AG10803 (cell line): ENCODE data around the gene KHDC1L.
"Not testable (repeated sequence)": the region's sequence is repeated elsewhere in the genome, so short reads cannot be mapped to it uniquely, and the experiment has no call there.

Experiments
- DNase-seq: peaks from one replicate; pipeline ENCODE4 v3.0.0; 2010; ENCODE audit warnings: low read depth
- H3K4me3 ChIP-seq: 2 replicates; pipeline ENCODE4 v1.5.1; 2011; ENCODE audit warnings: mild to moderate bottlenecking, low read length, control low read depth
- CTCF ChIP-seq: conservative IDR thresholded peaks from 2 replicates; pipeline ENCODE4 v1.5.1; 2011; ENCODE audit warnings: mild to moderate bottlenecking, low read length, control low read depth, inconsistent platforms

Gene KHDC1L

GRCh38 chr6:73225396-73225795 lies at the start of gene KHDC1L:
TSS of gene KHDC1L (minus strand) at chr6:73225496. CDS start at chr6:73225408, 88 bp downstream.
- DNase-seq = no peak
- no peak for TF ChIP-seq CTCF
- no peak within 1 kb of the TSS for H3K4me3 ChIP-seq

GRCh38 chr6:73269296-73269695 lies 44.0 kb upstream of the KHDC1L start:
- DNase-seq, H3K4me3 ChIP-seq: not testable (repeated sequence)

GRCh38 chr6:73268896-73269295 lies 43.6 kb upstream of the KHDC1L start:
- DNase-seq, H3K4me3 ChIP-seq: not testable (repeated sequence)

GRCh38 chr6:73264446-73264845 lies 39.1 kb upstream of the KHDC1L start:
- no peak for DNase-seq
- no peak for TF ChIP-seq CTCF
- H3K4me3 ChIP-seq = no peak overlapping the region

- peak overlapping the region; percentile 90 for H3K4me3 ChIP-seq
- no peak for DNase-seq
- no peak for TF ChIP-seq CTCF
Observed at GRCh38 chr6:73263570-73263909, 38.2 kb upstream of the KHDC1L start.

GRCh38 chr6:73262671-73263569 lies 37.6 kb upstream of the KHDC1L start, which contains the start of gene KHDC1:
TSS of gene KHDC1 (minus strand) at chr6:73263196. CDS start at chr6:73242517, 20,679 bp downstream.
- peak; percentile 12; the same call in 1 of the 2 replicates for TF ChIP-seq CTCF
- H3K4me3 ChIP-seq = peak within 1 kb of the TSS; percentile 90
- peak; percentile 53 for DNase-seq

- no peak for TF ChIP-seq CTCF
Observed at GRCh38 chr6:73258721-73259120, 33.4 kb upstream of the KHDC1L start.

GRCh38 chr6:73254323-73254722 lies 29.0 kb upstream of the KHDC1L start:
- not testable (repeated sequence) for DNase-seq, H3K4me3 ChIP-seq

More at GRCh38 chr6:73258721-73259120, 33.4 kb upstream of the KHDC1L start:
- no peak overlapping the region for H3K4me3 ChIP-seq
- no peak for DNase-seq
